HG02571 (cell line): ENCODE data around the gene TRIM63.

Source experiments
- ATAC-seq: cut with Tn5 transposase; IDR thresholded peaks from one replicate; pipeline ENCODE4 v1.9.1; 2021; ENCODE audit warnings: mild to moderate bottlenecking, moderate library complexity; ENCODE audit not compliant: unreplicated experiment

The TRIM63 gene

DNA sequence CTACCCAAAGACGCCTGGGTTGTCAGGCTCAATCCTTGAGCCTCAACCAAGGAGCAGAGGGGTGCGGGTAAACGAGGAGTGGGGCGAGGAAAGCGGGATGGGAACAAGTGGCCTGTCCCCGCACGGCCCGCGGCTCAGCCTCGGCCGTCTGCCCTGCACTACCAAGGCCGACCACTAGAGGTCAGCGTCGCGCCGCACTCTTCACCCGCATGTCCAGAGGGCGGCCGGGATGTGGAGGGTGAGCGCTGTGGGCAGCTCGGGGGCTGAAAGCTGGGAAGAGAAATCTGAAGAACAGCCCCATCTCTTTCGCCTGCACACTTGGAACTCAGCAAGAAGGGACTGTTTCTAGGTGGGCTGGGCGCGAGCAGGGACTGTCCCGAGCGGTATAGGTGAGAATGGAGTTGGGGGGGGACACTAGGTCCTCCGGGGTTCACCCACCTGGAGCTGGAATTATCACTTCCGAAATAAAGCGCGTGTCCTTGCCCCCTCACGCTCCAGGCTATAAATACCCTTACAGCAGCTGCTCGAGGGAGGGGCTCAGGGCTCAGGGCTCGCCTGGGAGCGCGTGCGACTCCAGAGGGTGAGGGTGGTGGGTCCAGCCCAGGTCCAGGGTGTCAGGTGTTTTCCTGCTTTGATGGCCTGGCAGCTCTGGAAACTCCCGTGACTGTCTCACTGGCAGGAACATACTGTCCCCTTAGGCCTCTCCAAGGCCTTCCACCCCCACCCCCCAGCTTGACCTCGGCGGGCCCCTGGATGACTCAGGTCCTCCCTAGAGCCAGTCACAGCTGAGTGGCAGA lies 31.3 kb downstream of the TRIM63 start:
- peak; percentile 59 for ATAC-seq

- peak; percentile 81 for ATAC-seq
Observed at GRCh38 chr1:26035203-26035958, 32.0 kb downstream of the TRIM63 start.

DNA sequence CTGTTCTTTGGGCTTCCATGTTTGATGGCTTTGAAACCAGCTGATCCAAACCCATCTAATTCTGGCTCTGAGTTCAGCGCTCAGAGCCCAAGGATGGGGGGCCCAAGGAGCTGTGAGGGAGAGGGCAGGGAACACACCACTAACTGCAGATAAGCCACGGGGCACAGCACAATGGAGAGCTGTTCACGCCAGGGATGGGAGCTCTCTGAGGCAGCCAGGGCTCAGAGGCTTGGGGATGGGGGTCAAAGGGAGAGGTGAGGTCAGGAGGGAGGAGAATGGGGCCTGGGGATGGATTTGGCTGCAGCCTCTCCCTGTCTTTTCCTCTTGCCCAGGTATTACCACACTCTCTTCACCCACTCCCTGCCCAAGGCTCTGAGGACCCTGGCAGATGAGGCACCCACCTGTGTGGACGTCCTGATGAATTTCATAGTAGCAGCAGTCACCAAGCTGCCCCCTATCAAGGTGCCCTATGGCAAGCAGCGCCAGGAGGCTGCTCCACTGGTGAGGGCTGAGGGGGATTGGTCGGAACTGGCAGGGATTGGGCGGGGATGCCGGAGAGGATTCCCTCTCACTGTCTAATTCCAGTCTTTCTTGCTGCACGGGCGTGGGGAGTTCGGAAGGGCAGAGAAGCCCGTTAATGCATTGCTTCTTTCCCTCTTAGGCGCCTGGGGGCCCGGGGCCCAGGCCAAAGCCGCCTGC lies 32.8 kb downstream of the TRIM63 start:
- no peak for ATAC-seq

GRCh38 chr1:26032656-26033357 lies 34.6 kb downstream of the TRIM63 start:
- ATAC-seq = no peak

- ATAC-seq = no peak
Observed at GRCh38 chr1:26031611-26032220, 35.7 kb downstream of the TRIM63 start.

GRCh38 chr1:26031196-26031595 lies 36.2 kb downstream of the TRIM63 start:
- no peak for ATAC-seq

DNA sequence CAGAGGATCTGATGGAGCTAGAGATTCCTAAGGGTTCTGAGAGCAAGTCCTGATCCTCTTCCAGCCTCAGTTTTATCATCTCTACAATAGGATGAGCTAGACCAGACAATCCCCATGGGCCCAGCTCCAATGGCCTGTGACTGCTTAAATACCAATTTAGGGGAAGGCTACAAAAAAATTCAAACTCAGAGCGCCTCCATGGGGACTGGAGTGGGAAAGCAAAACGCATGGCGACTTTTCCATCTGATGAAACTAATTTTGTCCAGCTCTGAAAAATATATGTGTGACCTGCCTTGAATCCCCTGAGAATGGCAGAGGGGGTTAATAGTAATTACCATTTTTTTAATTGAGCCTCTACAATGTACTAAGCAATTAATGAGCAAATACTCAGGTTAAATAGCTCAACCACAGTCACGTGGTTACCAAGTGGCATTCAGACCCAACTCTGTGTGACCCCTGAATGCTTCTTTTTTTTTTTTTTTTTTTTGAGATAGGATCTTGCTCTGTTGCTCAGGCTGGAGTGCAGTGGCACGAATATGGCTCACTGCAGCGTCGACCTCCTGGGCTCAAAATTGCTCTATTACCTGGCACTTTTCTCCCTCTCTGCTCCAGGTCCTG lies 37.5 kb downstream of the TRIM63 start:
- ATAC-seq = no peak

- no peak for ATAC-seq
Observed at GRCh38 chr1:26029054-26029863, 38.2 kb downstream of the TRIM63 start.

GRCh38 chr1:26028490-26028980 lies 38.9 kb downstream of the TRIM63 start:
- ATAC-seq = no peak

GRCh38 chr1:26027716-26028489 lies 39.5 kb downstream of the TRIM63 start:
- ATAC-seq = no peak

- ATAC-seq = no peak
Observed at GRCh38 chr1:26025517-26025916, 41.9 kb downstream of the TRIM63 start.

DNA sequence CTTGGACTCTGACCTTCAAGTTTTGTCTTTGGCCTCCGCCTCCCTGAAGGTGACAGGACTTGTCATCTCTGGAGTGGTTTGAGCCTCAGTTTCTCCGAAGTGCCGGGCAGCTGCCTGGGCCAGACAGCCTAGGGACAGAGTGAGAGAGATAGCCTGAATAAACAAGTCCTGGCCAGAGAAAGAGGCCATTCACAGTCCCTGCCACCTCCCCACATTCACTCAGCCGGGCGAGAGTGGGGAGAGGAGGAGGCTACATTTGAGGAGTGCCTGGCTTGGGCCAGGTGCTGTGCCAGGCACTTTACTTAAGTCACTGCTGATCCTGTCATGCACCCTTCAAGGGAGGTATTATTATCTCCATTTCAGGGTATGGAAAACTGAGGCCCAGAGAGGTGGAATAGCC lies 42.4 kb downstream of the TRIM63 start:
- no peak for ATAC-seq

GRCh38 chr1:26023826-26024225 lies 43.6 kb downstream of the TRIM63 start:
- no peak for ATAC-seq

DNA sequence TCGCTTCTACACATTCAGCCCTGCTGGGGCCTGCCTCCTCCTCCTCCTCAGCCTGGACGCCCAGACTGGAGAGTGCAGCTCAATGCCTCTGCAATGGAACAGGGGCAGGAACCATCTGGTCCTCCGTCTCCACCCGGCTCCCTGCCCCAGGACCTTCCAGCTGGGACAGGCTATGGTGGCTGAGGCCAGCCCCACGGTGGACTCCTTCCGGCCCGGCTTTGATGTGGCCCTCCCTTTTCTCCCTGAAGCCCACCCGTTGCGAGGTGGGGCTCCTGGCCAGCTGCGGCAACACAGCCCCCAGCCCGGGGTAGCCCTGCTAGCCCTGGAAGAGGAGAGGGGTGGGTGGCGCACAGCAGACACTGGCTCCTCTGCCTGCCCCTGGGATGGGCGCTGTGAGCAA lies 44.4 kb downstream of the TRIM63 start:
- ATAC-seq = no peak

DNA sequence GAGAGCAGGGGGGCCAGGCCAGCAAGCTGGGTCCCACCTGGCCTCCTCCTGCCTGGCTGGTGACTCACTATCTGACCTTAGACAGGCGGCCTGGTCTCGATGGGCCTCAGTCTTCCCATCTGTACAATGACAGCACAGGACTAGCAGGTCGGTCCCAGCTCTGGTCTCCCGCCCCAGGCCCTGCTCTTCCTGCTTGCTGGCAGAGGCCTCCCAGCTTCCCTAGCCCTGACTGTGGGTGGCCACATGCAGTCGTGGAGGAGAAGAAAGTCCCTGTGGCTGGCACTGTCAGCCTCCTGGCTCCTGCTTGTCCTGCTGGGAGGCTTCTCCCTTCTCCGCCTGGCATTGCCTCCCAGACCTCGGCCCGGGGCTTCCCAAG lies 45.0 kb downstream of the TRIM63 start:
- no peak for ATAC-seq

DNA sequence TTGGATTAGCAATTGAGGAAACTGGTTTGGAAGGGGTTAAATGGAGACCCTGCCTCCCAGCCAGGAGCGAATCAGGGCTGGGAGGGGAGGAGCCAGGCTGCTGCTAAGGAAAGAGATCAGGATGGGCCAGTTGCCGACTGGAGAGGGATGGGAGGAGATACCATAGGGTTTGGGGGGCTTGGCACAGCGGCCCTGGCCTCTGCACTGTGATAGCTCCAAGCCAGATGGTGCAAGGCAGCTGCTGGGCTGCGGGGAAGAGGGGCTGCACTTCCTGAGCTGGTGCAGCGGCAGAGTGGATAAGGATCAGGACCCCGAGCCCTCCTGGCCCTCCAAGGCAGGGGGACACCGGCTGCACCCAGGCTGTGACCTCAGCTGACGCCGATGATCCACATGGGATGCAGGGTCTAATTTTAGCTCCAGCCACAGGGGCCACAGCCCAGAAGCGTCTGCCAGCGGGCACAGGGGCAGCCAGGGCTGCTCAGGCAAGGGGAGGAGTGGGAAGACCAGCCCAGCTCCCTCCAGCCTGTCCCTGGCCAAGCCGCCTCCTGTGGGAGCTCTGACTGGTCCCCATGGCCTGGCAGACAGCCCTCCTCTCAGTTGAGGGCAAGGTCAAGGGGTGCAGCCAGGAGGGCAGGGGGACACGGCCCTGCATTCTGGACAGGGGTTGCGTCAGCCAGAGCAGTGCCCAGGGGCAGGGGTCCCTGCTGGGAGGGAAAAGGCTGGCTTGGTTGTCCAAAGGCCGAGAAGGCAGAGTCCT lies 45.6 kb downstream of the TRIM63 start, which contains the start of gene EXTL1:
EXTL1 (plus strand) TSS at position 129 of the 757 bp plus-strand sequence. CDS start 872 bp downstream, outside the sequence.
- no peak for ATAC-seq

DNA sequence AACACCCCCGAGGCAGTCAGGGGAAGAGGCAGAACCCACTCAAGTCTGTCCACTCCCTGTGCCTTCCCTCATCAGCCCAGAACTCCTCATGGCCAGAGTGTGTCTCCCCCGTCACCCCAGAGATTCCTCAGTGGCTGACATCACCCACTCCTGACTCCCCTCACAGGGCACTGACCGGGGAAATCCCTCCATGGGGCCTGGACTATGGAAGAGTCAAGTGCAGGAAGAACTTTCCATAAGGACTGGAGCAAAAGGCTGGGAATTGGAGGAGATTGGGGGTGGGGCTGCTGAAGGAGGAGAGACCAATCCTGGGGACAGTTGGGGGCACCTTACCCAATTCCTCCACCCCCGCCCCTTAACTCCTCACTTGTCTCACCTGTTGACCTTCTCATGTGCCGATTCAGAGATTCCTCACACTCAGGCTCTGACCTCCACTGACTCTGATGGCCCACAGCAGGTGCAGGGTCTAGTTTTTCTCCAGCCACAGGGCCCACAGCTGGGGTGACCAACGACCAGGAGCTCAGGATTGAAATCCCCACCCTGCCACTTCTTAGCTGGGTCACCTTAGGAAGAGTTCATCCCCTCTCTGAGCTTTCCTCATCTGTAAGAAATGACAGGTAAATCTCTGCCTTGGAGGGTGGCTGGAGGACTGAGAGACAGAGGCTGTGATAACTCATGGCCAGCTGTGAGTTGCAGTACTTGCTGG lies 46.3 kb downstream of the TRIM63 start:
- ATAC-seq = no peak
